ENCODE data around the gene PERCC1.
"Not testable (repeated sequence)": the region's sequence is repeated elsewhere in the genome, so short reads cannot be mapped to it uniquely, and the experiment has no call there.

PERCC1 gene

DNA sequence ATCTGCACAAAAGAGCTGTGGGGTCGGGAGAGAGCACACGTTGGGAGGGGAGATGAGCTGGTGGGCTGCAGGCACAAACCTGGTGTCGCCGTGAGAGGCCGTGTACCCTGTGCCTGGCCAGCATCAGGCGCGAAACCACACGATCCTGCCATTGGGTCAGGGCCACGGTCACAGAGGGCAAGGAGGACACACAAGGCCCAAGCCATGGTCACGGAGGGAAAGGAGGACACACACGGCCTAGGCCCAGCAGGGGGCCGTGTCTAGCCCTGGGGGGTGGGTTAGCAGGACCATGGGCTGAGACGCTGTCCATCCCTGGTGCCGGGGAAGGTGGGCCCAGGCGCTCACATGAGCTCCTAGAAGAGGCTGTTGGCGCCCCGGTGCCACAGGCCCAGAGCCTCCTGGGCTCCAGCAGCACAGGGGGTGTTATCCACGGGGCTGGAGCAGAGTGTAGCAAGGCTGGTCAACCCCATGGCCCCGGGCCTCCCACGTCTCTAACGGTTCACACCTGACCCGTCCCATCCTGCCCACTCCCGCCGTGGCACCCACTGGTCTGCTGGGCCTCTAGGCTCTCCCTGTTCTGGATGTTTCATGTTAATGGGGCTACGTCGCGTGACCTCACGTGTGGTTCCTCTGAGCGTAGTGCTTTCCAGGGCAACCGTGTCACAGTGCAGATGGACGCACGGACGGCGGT is 21.0 kb downstream of the PERCC1 start:
- no peak for DNase-seq

DNA sequence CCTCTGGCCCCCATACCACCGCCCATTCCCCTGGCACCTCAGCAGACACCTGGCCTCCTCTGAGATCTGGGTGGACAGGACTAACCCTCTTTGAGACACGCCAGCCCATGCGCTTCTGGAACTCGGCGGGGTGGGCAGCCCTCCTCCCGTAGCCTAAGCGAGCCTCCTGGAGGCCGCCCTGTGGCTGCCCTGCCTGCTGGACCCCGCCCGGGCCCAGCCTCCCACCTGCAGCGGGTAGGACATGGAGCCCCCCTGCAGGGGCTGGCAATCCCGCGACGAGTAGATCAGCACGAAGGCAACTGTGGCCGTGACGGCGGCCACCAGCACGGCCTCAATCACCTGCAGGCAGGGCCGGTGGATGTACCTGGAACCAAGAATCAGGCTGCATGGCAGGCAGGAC is 21.7 kb downstream of the PERCC1 start:
- no peak for DNase-seq

DNA sequence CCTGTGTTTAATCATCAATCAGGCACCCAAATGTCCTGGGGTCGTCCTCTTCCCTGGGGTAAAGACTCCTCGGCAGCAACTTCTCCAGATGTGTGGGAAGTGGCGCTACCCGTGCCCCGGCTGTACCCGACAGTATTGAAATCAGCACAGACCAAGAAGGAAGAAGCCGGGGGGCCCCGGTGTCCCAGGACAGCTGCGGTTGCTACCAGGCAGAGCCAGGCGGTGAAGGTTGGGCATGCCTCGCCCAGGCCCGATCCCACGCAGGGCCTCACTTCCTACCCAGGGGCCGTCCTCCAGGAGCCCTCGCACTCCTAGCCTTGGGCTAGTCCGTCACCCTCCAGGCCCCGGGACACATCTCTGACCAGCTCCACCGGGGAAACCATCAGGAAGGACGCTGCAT is 22.4 kb downstream of the PERCC1 start:
- no peak for DNase-seq

DNA sequence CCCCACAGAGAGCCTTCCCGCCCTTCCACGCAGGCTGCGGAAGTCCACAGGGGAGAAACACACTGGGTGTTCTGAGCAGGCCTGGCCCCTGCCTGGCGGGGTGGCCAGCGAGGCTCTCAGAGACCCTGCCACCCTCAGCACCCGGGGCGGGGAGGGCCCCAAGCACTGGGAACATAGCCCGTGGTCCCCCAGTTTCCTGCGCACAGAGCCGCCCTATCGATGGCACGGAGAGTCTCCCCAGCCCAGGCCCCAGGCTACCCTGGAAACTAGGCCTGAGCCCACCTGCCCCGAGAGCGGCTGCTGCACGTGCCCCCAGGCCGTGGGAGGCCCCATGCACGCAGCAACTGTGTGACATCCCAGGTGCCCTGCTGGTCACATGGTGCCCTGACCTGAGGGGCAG is 23.7 kb downstream of the PERCC1 start:
- DNase-seq = no peak

DNA sequence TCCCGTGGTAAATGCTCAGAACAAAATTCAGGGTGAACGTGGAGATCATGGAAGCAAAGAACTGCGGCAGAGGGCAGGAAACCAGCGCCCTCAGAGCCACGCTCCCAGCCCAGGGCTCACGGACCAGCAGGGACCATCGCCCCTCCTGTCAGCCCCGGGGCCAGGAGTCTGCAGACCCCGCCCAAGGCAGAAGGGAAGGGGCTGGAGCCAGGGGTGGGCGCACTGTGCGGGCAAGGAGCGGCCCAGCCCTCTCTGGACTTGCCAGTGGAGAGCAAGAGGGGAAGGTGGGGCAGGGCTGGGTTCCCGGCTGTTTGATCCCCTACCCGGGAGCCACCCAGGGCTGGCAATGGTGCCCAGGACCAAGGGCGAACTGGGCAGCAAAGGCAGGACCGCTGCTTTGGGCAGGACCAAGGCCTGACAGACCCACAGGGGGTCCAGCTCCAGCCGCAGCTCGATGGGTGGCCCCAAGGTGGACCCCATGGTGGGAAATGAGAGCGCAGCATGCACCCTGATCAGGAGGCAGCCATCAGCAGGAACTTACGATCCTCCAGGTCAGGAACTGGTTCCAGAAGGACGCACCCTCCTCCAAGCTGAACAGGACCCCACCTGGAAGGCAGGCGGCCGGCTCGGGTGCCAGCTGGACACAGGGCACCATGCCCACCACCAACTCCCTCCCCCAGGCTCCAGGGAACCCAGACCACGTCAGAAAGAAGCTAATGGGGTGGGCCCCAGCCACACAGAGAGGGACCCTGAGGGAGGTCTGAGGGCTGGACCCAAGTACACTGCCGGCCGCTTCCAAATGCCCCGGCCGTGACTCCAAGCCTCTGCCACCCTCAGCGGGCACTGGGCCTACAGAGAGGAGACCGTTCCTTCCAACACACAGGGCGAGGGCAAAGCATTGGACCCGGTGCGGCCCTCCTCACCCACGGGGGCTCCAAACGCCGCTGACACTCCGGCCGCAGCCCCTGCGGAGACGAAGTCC is 24.6 kb downstream of the PERCC1 start:
- DNase-seq = no peak

DNA sequence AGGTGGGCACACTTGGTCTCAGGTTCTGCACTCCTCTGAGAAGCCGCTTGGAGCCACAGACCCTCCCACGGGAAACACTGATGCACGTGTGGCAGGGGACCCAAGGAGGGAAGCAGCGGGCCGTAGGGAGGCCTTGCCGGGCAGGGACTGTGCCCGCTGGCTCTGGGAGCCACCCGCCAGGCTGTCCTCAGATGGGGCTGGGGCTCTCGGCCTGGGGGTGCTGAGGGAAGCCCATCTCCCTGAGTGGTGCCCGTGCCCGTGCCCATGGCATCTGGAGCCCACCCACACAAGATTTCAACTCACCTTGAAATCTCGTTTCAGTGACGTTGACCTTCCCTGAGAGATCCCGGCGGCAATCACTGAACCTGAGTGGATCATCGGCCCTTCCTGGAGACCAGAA is 26.1 kb downstream of the PERCC1 start:
- no peak for DNase-seq

DNA sequence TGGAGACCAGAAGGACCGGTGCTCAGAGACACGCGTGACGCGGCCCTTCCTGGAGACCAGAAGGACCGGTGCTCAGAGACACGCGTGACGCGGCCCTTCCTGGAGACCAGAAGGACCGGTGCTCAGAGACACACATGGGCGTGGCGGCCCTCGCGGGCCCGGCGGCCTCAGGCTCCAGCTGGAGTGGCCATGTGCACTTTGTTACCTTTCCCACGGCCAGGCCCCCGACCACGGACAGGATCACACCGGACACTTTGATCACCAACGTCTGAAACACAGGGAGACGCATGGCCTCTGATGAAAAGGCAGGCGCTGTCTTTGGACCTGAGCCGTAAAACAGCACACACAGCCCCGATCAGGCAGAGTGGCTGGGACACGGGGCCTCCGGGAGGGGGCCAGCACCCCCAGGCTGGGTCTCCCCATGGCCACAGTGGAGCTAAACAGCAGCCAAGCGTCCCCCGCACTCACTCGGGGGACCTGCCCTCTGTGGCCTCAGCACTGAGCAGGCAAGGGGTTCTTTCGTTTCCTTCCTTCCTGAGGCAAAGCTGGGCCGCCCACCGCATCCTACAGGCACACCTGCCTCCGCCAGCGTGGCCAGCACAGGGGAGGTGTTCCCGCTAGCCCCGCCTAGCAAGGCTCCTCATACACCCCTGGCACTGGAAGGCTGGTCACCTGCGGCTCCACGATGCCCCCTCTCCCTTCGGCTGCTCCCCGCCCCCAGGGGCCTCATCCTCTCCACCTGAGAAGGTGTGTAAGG is 26.8 kb downstream of the PERCC1 start:
- no peak for DNase-seq

DNA sequence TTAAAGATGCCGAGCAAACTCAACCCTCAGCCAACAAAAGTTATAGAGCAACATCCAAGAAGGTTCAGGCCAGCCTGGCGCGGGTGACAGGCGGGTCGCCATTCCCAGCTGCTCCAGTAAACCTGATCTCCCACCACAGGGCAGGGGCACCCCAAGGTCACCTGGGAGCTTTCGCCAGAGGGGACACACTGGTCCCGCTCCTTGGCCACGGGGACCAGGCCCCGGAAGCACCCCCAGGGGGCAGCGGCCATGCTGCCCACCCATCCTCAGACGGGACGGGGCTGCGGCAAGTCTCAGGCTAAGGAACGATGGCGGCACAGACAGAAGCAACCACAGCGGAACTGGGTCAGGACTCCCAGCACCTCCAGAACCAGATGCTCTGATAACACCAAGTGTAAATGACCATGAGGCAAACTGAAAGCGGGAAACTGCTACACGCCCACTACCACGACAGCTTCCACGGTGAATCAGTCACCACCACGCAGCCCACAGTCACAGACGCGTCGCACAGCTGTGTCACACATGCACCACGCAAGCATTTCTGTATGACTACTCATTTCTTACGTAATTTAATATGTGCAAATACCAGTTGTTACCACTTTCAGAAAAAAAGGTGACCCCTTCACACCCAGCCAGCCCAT is 27.6 kb downstream of the PERCC1 start:
- DNase-seq = no peak

DNA sequence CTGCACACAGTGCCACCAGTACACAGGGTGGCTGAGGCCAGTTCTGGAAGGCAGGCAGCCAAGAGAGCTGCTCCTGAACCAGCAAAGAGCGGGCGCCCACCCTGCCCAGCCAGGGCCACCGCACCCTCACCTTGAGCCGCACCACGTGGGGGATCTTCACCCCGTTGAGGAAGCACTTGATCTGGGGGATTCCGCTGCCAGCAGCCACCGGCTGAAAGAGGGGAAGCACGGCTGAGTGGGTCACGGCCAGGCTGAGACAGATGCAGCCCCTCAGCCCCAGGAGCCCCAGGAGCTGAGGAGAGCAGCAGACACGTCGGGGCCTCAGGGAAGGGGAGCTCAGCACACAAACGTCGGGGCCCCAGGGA is 28.1 kb downstream of the PERCC1 start:
- no peak for DNase-seq

DNA sequence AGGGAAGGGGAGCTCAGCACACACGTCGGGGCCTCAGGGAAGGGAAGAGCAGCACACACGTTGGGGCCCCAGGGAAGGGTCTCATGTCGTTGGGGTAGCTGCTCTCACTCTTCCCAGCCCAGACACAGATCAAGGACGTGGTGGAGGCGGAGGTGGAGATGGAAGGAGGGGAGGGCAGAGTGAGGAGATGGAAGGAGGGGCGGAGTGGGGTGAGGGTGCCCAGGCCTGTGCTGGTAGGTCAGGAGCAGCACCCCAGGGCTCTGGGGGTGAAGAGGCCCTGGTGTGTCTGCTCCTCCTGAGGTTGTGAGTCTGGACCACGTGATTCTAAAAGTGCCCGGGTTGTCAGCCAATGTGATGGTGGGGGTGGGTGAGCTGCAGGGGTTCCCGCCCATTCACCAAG is 29.1 kb downstream of the PERCC1 start:
- no peak for DNase-seq

DNA sequence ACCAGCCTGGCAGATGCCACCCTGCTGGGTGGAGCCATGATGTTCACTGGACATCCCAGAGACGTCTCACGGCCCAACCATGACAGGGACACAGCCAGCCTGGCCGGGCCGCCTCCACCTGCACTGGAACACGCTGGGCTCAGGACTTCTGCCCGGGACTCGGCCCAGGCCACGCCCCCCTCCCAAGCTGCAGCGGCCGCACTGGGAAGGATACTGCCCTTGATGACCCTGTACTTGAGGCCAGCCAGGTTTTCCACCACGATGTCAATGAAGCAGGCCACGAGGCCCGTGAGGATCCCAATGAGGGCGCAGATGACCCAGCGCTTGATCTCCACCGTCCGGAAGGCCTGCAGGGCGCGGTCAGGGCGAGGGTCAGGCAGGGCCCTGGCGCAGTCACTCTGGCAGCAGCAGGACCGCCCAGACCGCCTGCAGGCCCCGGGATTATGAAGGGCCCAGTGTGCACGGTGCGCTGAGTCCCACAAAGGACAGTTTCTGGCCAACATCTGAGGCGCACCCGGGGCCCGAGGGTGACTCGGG is 29.8 kb downstream of the PERCC1 start:
- DNase-seq = no peak

DNA sequence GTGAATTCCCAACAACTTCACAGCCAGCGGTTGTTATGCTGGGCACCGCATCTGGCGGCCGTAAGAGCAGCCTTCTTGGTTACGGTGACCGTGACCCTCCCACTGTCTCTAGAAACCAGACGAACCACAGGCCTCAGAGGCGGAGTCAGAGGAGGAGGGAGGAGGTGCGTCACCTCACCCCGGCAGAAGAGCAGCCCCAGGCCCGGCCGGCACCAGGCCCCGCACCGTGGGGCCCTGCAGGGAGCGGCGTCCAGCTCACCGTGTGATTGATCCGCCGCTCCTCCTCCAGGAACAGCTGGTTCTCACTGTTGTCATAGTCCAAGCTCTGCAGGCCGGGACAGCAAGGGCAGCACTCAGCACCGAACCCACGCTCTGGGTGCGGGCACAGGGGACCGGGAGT is 30.3 kb downstream of the PERCC1 start:
- DNase-seq = no peak

DNA sequence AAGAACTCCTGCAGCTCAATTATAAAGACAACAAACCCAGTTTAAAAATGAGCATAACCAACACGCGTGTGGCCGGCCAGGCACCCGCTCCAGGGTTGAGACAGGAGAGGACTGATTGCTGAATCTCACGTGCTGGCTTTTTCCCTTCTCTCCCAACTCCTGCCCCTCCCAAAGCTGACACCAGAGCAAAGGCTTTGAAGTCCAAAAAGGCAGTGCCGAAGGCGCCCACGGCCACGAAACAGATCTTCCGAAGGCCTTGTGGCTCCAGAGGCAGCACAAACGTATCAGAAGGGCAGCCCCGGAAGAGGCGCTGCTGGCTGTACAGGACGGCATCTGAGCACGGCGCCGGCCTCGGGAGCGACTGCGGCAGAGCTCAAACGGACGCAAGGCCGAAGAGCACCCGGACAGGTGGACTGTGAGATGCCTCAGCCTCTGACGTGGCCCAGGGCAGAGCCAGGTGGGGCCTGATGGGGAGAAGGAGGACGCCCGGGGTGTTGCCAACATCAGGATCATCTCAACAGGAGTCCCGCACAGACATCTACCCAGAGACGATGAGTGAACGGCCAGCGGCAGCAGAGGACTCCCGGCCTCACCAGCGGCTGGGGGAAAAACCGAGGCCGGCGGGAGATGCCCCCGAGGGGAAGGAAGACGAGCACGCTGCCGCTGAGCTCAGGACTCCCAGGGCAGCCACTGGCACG is 33.5 kb downstream of the PERCC1 start:
- no peak for DNase-seq

DNA sequence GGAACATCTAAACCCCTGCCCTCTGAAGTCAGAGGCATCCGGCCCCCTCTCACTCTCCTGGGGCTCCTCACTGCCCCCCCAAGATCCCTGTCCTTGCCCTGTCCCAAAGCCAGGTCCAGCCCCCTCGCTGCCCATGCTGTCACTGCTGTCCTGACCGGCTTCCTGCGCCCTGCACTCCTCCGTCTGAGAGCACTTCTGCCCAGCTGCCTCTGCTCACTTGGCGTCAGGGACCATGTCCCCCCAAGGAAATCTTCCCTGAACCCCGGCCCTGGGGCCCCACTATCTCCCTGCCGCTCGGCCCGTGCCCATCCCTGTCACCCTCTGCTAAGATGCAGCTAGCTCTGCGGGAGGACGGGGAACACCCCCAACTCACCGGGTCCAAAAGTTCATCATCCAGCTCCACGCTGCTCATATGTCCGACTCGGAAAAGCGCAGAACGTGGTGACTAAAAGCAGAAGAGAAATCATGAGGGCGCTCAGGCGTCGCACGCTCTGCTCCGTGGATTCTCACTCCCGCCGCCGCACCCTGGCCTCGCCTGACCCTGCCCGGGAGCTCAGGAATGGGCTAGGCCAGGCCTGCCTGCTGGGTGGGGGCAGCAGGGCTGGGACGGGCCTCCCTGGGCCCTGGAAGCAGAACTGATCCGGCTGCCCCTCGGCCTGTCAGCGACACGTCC is 34.2 kb downstream of the PERCC1 start:
- DNase-seq = no peak

DNA sequence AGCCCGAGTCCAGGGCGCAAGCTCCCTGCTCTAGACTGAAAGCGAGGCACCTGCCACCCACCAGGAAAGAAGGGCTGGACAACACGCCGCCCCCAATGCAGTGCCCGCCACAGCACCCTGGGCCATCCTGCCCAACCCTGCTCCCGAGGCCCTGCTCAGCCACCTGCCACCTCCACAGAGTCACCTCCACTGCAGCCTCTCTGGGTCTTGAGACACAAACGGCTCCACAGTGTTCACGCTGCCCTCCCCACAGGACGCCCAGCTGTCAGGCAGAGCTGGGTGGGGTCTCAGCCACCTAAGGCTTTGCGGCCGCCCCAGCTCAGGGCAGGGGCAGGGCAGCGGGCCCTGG is 34.7 kb downstream of the PERCC1 start:
- no peak for DNase-seq

DNA sequence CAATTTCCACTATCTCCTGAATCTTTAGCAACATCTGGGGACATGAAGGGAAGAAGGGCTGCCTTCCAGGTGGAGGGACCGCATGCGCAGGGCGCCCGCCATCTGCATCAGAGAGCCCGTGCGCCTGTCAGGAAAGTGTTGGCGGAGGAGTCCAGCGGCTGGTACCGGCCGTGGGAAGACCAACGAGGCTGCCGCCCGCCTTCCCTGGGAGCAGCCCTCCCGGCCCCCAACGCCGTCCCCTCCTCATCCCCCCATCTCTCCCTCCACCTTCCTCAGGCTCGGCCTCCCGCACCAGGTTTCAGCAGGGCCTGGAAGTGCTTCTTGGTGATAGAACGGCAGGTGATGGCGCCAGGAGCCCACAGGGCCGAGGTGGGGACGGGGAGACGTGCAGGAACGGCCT is 35.2 kb downstream of the PERCC1 start:
- DNase-seq = no peak

DNA sequence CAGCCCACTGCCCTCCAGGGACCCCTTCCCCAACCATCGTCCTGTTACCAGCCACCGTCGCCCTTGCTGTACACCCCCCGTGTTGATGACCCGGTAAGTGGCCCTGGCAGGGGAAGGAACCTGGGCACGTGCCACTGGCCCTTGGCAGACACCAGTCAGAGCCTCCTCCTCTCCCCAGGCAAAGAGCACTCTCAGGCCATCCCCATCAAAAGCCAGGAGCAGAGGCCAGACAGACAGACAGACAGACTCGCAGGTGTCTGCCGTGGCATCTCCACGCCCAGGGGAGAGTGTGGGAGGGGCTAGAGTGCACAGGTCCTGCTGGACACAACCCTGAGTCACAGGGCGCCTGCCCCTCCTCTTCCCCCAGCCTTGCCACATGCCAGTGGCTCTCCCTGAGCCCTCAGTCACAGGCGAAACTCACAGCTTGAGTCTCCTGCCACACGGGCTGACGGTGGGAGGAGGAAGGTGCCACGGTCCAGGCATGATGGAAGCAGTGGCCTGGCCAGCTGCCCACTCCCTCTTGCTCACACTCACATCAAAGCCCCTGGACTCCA is 36.2 kb downstream of the PERCC1 start:
- DNase-seq = no peak

DNA sequence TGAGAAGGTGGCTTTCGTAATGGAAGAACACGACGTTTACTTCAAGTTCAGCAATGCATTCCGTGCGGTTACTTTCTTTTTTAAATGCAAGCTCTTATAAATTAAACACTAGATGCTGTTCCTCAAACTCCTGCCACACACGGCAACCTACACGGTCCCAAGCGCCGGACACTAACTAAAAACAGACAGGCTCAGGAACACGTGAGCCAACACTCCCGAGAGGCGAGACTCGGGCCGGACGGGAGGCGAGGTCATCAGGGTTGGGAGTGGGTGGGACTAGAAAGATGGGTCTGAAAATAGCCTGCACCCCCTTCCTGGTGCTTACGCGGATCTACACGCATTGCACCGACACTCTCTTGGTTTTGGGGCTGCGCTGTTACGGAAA is 37.5 kb downstream of the PERCC1 start:
- no peak for DNase-seq

DNA sequence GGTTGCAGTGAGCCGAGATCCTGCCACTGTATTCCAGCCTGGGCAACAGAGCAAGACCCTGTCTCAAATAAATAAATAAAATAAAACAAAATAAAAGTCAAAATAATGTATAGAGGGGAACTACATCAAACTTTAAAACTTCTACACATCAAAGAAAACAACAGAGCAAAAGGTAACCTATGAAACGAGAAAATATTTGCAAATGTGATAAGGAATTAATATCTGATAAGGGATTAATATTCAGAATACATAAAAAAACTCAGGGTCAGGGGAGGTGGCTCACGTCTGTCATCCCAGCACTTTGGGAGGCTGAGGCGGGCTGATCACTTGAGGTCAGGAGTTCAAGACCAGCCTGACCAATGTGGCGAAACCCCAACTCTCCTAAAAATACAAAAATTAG is 38.3 kb downstream of the PERCC1 start:
- not testable (repeated sequence) for DNase-seq

DNA sequence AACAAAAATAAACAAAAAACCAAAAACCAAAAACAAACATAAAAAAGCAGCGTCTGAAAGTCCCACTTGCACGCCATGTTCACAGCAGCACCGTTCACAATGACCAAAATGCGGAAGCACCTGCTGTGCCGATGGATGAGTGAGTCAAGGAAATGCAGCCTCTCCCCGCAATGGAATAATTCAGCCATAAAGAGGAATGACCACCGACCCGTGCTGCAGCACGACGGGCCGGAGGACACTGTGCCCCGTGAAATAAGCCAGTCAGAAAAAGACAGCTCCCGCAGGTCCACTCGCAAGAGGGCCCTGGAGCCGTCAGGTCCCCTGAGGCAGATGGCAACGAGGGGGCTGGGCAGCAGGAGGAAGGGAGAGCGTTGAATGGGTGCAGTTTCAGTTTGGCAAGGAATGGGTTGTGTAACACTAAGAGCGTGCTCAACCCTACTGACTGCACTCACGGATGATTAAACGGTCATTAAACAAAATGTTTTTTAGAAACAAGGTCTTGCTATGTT is 38.9 kb downstream of the PERCC1 start:
- DNase-seq = no peak
